ENCODE measurements around the gene ZNF22. TPM values are rescaled to one million over a fixed set of nuclear protein-coding genes. Genes with fewer than 3 reads are reported as not detected.
A peak's percentile ranks its signal among the peaks of the same experiment; 100 is the strongest.

ZNF22 gene
- total RNA-seq, 1 experiment from 2014 or later = 36.9 TPM

DNA sequence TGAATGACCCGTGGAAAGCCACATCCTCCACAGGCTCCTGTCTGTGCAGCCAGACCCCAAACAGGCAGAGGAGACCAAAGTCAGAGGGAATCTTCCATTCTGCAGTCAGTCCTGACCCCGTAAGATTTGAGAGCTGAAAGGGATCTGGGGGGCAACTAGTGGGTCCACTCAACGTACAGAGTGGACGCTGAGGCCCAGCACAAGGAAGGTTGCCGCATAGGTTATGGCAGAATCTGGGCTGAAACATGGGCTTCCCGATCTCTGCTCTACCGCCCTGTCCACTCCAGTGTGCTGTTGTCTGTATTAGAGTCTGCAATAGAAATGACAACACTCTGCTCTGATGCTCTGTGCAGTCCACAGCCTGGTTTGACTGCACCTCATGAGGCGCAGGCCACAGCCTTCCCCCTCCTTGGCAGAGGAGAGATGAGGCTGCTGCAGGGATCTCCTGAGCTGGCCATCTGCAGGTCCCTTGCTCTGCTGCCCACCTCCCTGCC lies 7.9 kb upstream of the ZNF22 start:
- H3T11ph ChIP-seq (ENCODE audit: low read length) = no peak overlapping the region
- peaks cover 7% of the 10 kb centered on the region; the same call in 1 of the 2 replicates for H3K4me1 ChIP-seq (ENCODE audit: insufficient read depth, low read length)
- H3K27ac ChIP-seq (ENCODE audit: insufficient read length, low read depth, low read length) = no peak overlapping the region
- TF ChIP-seq, protein P1, sequence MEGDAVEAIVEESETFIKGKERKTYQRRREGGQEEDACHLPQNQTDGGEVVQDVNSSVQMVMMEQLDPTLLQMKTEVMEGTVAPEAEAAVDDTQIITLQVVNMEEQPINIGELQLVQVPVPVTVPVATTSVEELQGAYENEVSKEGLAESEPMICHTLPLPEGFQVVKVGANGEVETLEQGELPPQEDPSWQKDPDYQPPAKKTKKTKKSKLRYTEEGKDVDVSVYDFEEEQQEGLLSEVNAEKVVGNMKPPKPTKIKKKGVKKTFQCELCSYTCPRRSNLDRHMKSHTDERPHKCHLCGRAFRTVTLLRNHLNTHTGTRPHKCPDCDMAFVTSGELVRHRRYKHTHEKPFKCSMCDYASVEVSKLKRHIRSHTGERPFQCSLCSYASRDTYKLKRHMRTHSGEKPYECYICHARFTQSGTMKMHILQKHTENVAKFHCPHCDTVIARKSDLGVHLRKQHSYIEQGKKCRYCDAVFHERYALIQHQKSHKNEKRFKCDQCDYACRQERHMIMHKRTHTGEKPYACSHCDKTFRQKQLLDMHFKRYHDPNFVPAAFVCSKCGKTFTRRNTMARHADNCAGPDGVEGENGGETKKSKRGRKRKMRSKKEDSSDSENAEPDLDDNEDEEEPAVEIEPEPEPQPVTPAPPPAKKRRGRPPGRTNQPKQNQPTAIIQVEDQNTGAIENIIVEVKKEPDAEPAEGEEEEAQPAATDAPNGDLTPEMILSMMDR (conservative IDR thresholded peaks at IDR 0.05) = no peak
- H3K18ac ChIP-seq (ENCODE audit: insufficient read length, low read depth, low read length) = no peak overlapping the region
- no peaks in the 10 kb centered on the region for H4K20me1 ChIP-seq (ENCODE audit: control insufficient read depth, insufficient read depth, insufficient read length)
- no peak overlapping the region for H3K56ac ChIP-seq (ENCODE audit: insufficient read length, low read depth, low read length)
- no peak overlapping the region for H2BK5ac ChIP-seq (ENCODE audit: insufficient read length, low read length)
- H2BK12ac ChIP-seq (ENCODE audit: insufficient read length, low read depth, low read length) = no peak overlapping the region
- H2AFZ ChIP-seq (ENCODE audit: low read length) = no peak overlapping the region
- Mint-ChIP-seq H3K27ac (peak overlapping the region in 1 of 3 experiments; percentile 71; a peak in 1 of 7 replicates), H3K27me3 (ENCODE audit: low read depth) (peaks cover 3% of the 10 kb centered on the region), H3K9me3 (no peaks in the 10 kb centered on the region; a peak in 2 of 5 replicates), H3K4me3 (no peak overlapping the region), H3K4me1 (peaks cover 58 to 66% of the 10 kb centered on the region in 2 experiments), H3K36me3 (ENCODE audit: insufficient read depth in 1 of 3, low read depth in 3 of 3) (peaks cover 5 to 22% (median 8%) of the 10 kb centered on the region in 3 experiments; a peak in 5 of 7 replicates)
- no peaks in the 10 kb centered on the region for H3K27me3 ChIP-seq (ENCODE audit: insufficient read depth, low read length)
- no peak overlapping the region for H2AK5ac ChIP-seq (ENCODE audit: insufficient read length, low read length)
- H3K79me1 ChIP-seq (ENCODE audit: insufficient read depth, low read depth, low read length, poor library complexity, severe bottlenecking) = no peaks in the 10 kb centered on the region
- no peak overlapping the region for H3K23ac ChIP-seq (ENCODE audit: insufficient read length, low read depth, low read length)
- no peak overlapping the region for H4K91ac ChIP-seq (ENCODE audit: insufficient read length, low read depth, low read length)
- no CpG with 5 or more reads among the region's 8 CpGs for WGBS (ENCODE audit: extremely low coverage, insufficient read length, low lambda C conversion rate)
- no peaks in the 10 kb centered on the region for H3K9me3 ChIP-seq (ENCODE audit: control insufficient read depth, low read depth, low read length)
- H4K5ac ChIP-seq (ENCODE audit: insufficient read length, low read depth, low read length) = no peak overlapping the region
- no peak overlapping the region for H3K9ac ChIP-seq (ENCODE audit: extremely low read depth, insufficient read length, low read length)
- no peak overlapping the region for H2BK15ac ChIP-seq (ENCODE audit: low read depth, low read length)
- H2BK120ac ChIP-seq (ENCODE audit: low read depth, low read length, poor library complexity, severe bottlenecking) = no peak overlapping the region
- no peak overlapping the region for H4K8ac ChIP-seq (replicated peaks; ENCODE audit: insufficient read length, low read depth, low read length)
- H2BK20ac ChIP-seq (ENCODE audit: low read depth, low read length, poor library complexity, severe bottlenecking) = no peak overlapping the region
- H3K4ac ChIP-seq (ENCODE audit: low read depth, low read length) = no peak overlapping the region
- H3K14ac ChIP-seq (ENCODE audit: insufficient read depth, low read length) = no peak overlapping the region
- H3K23me2 ChIP-seq (ENCODE audit: insufficient read length, low read depth, low read length, poor library complexity, severe bottlenecking) = no peaks in the 10 kb centered on the region
- no peak for DNase-seq
- no peak overlapping the region for H3K4me2 ChIP-seq (ENCODE audit: insufficient read depth, insufficient read length, low read length)
- no peaks in the 10 kb centered on the region for H3K79me2 ChIP-seq (ENCODE audit: insufficient read depth, low read length)

All from H9 (cell line).